PC-3 (cell line): ENCODE results near the gene RET. TPM values are rescaled to one million over a fixed set of nuclear protein-coding genes. Genes with fewer than 3 reads are reported as not detected.

Source experiments
- ATAC-seq: fragments of 200-7000 bp; cut with Tn5 transposase; 2 replicates; pipeline ENCODE4 v1.9.1; 2020; ENCODE audit warnings: mild to moderate bottlenecking, moderate library complexity
- BruUV-seq: library from RNA; stranded (reverse); fragments of 400-500 nt; replicated peaks from 2 replicates; lab custom pipeline; 2021; lab: Mats Ljungman, UMichigan
- CTCF ChIA-PET: fragments of 300-600 bp; sonication (Branson Sonifier 250); formaldehyde crosslinking; loops from one replicate; lab custom pipeline; 2022; ENCODE audit warnings: antibody characterized with exemption; lab: Charles Lee
- POLR2A ChIA-PET: fragments of 300-600 bp; sonication (Branson Sonifier 250); formaldehyde crosslinking; loops from one replicate; lab custom pipeline; 2022; ENCODE audit warnings: antibody characterized with exemption; ENCODE audit not compliant: unreplicated experiment; lab: Charles Lee
- DNase-seq: peaks from one replicate; pipeline ENCODE4 v3.0.0-alpha.2; 2015
- H2AFZ ChIP-seq: fragments of 300-600 bp; sonication (generic); 2 replicates; pipeline ENCODE4 v1.6.0; 2016; ENCODE audit warnings: antibody characterized with exemption, low read length
- H3F3A ChIP-seq: fragments of 300-600 bp; sonication (generic); one replicate; pipeline ENCODE4 v1.6.0; 2017; ENCODE audit warnings: antibody characterized with exemption, low read length, control low read depth, mild to moderate bottlenecking; ENCODE audit not compliant: unreplicated experiment
- H3K27ac ChIP-seq: fragments of 300-600 bp; sonication (generic); 2 replicates; pipeline ENCODE4 v1.5.1; 2016; ENCODE audit warnings: mild to moderate bottlenecking, low read length
- H3K27me3 ChIP-seq: fragments of 300-600 bp; sonication (generic); 2 replicates; pipeline ENCODE4 v1.6.1; 2016; ENCODE audit warnings: low read length, mixed read lengths
- H3K36me3 ChIP-seq: fragments of 300-600 bp; sonication (generic); 2 replicates; pipeline ENCODE4 v1.6.1; 2016; ENCODE audit warnings: low read depth, mixed run types, low read length, mixed read lengths
- H3K4me1 ChIP-seq: fragments of 300-600 bp; sonication (generic); 2 replicates; pipeline ENCODE4 v1.5.1; 2016; ENCODE audit warnings: low read length; ENCODE audit not compliant: insufficient read depth
- H3K4me2 ChIP-seq: fragments of 300-600 bp; sonication (generic); 2 replicates; pipeline ENCODE4 v1.6.0; 2016; ENCODE audit warnings: low read length
- H3K4me3 ChIP-seq: fragments of 300-600 bp; sonication (generic); 2 replicates; pipeline ENCODE4 v1.5.1; 2016; ENCODE audit warnings: mild to moderate bottlenecking, low read length, mixed read lengths
- H3K79me2 ChIP-seq: fragments of 300-600 bp; sonication (generic); 2 replicates; pipeline ENCODE4 v1.6.1; 2017; ENCODE audit warnings: low read length, mixed read lengths
- H3K9ac ChIP-seq: fragments of 300-600 bp; sonication (generic); 2 replicates; pipeline ENCODE4 v1.6.0; 2016; ENCODE audit warnings: mild to moderate bottlenecking, low read length
- H3K9me2 ChIP-seq: fragments of 300-600 bp; sonication (generic); replicated peaks from 2 replicates; pipeline ENCODE4 v1.6.1; 2016; ENCODE audit warnings: mixed run types, low read length, mixed read lengths
- H3K9me3 ChIP-seq: fragments of 300-600 bp; sonication (generic); 2 replicates; pipeline ENCODE4 v1.6.1; 2016; ENCODE audit warnings: low read length, mixed read lengths
- H4K20me1 ChIP-seq: fragments of 300-600 bp; sonication (generic); 2 replicates; pipeline ENCODE4 v1.6.1; 2016; ENCODE audit warnings: low read length, mixed read lengths
- EZH2 ChIP-seq: fragments of 300-600 bp; sonication (generic); IDR thresholded peaks from one replicate; pipeline ENCODE4 v1.6.1; 2017; ENCODE audit warnings: antibody characterized with exemption, mild to moderate bottlenecking, low read length; ENCODE audit not compliant: unreplicated experiment
- EZH2phosphoT487 ChIP-seq: fragments of 300-600 bp; sonication (generic); IDR thresholded peaks from 2 replicates; pipeline ENCODE4 v1.6.1; 2018; ENCODE audit warnings: mild to moderate bottlenecking, antibody characterized with exemption, low read length, borderline replicate concordance
- intact Hi-C: fragments of 100-400 bp; cut with micrococcal nuclease; formaldehyde crosslinking; loops from 2 replicates; pipeline ENCODE4 v1.9.0; 2023
- total RNA-seq: library from RNA; depleted of rRNA; stranded (reverse); fragments of >200 nt; gene quantifications from 2 replicates; pipeline ENCODE4 v1.2.3, GENCODE V29; 2014
- TF ChIP-seq, protein P1 (sequence below): fragments of 300-600 bp; sonication (generic); conservative IDR thresholded peaks from 2 replicates; pipeline ENCODE4 v1.5.1; 2017; ENCODE audit warnings: antibody characterized with exemption, low read depth, mild to moderate bottlenecking, low read length

Gene RET
- total RNA-seq, 1 experiment from 2014 or later, result not detected

DNA sequence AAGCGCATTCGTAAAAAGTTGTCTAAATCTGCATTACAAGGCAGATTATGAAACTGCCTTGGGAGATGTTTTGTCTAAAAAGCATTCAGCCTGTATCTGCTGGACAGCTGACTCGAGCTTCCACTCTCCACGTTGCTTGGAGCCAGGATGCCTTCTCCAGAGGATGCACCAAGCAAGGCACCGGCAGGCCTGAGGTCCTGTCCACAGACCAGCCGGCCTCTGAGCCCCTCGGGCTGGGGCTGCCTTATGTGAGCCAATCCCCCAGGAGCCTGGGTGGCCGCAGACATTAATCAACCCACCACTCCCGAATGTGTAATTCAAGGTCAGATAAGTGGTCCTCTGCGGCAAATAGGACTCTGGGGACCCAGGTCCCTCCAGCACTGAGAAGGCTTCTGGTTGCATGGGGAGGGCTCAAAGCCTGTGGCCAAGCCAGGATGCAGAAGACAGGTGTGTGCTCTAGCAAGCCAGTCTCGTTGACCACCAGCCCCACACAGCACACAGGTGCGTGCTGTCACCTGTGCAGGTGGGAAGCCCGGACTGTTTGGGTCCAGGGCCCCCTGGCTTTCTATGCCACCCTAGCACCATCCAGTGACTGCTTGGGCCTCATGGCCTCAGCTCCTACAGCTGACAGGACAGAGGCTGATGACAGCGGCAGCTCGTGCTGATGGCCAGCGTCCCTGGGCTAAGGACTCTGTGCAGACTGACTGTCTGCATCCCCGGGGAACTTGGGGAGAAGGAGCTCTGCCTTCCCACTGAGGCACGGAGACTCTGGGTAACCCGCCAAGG lies 4.8 kb upstream of the RET start:
- Histone ChIP-seq H3K4me1 (no peaks in the 10 kb centered on the region), H3F3A (no peaks in the 10 kb centered on the region), H2AFZ (no peak overlapping the region), H3K36me3 (no peaks in the 10 kb centered on the region), H3K27me3 (peaks cover 28% of the 10 kb centered on the region), H3K4me2 (no peak overlapping the region), H3K9me2 (no peaks in the 10 kb centered on the region), H4K20me1 (no peaks in the 10 kb centered on the region), H3K9me3 (no peaks in the 10 kb centered on the region), H3K79me2 (no peaks in the 10 kb centered on the region), H3K4me3 (no peak overlapping the region), H3K9ac (no peak overlapping the region), H3K27ac (no peak overlapping the region)
- DNase-seq (no peak), ATAC-seq (no peak)
- TF ChIP-seq, protein P1, sequence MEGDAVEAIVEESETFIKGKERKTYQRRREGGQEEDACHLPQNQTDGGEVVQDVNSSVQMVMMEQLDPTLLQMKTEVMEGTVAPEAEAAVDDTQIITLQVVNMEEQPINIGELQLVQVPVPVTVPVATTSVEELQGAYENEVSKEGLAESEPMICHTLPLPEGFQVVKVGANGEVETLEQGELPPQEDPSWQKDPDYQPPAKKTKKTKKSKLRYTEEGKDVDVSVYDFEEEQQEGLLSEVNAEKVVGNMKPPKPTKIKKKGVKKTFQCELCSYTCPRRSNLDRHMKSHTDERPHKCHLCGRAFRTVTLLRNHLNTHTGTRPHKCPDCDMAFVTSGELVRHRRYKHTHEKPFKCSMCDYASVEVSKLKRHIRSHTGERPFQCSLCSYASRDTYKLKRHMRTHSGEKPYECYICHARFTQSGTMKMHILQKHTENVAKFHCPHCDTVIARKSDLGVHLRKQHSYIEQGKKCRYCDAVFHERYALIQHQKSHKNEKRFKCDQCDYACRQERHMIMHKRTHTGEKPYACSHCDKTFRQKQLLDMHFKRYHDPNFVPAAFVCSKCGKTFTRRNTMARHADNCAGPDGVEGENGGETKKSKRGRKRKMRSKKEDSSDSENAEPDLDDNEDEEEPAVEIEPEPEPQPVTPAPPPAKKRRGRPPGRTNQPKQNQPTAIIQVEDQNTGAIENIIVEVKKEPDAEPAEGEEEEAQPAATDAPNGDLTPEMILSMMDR, result no peak
- TF ChIP-seq EZH2 (no peak), EZH2phosphoT487 (no peak)
- ChIA-PET CTCF (no interaction called here), POLR2A (no interaction called here)
- intact Hi-C loops, result no loop called here
- no TSS peak for BruUV-seq

DNA sequence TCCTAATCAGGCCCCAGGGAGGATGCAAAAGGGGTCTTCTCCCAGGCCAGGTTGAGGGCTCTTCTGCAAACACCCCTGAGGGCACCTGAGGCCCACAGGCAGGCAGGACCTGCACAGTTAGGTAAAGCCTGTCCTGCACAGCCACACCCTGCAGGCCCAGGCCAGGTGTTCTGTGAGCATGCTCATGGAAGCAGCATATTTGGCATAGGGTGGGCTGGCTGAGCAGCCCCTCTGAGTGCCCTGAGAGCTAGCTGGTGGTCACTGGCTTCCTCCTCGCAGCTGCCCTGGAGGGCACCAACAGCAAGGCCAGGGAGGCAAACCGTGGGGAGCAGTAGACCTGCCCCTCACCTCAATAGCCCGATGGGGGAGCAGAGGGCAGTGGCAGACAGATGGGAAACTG lies 3.7 kb upstream of the RET start:
- H4K20me1 ChIP-seq, result no peaks in the 10 kb centered on the region
- H3K27ac ChIP-seq, result no peak overlapping the region
- H3K9ac ChIP-seq, result no peak overlapping the region
- peaks cover 38% of the 10 kb centered on the region for H3K27me3 ChIP-seq
- no TSS peak for BruUV-seq
- no peaks in the 10 kb centered on the region for H3F3A ChIP-seq
- POLR2A ChIA-PET, result no interaction called here
- H3K9me2 ChIP-seq, result no peaks in the 10 kb centered on the region
- H3K9me3 ChIP-seq, result no peaks in the 10 kb centered on the region
- no peaks in the 10 kb centered on the region for H3K79me2 ChIP-seq
- H3K4me2 ChIP-seq, result no peak overlapping the region
- no peak overlapping the region for H2AFZ ChIP-seq
- TF ChIP-seq, protein P1, result no peak
- TF ChIP-seq EZH2phosphoT487 (no peak), EZH2 (no peak)
- CTCF ChIA-PET, result no interaction called here
- intact Hi-C loops, result no loop called here
- no peaks in the 10 kb centered on the region for H3K36me3 ChIP-seq
- no peak for DNase-seq
- ATAC-seq, result no peak
- H3K4me3 ChIP-seq, result no peak overlapping the region
- no peaks in the 10 kb centered on the region for H3K4me1 ChIP-seq

DNA sequence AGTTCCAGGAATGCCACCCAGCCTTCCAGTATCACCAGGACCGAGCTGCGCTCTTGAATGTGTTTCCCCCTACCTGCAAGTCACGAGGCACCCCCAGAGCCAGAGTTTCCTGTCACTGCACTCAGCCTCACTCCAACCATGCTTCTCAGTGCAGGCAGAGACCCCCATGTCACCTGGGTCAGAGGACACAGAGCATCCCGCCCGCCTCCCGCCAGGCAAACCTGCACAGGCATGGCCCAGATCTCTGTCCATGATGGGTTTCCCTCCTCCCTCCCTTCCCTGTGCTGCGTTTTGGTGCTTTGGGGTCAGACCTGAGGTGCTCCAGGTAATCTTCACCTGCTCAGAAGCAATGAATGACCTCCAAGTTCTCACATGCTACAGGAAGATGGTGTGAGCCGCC lies 3.1 kb upstream of the RET start:
- H3K9me3 ChIP-seq, result no peaks in the 10 kb centered on the region
- H2AFZ ChIP-seq, result no peak overlapping the region
- peaks cover 41% of the 10 kb centered on the region for H3K27me3 ChIP-seq
- H3K27ac ChIP-seq, result no peak overlapping the region
- no TSS peak for BruUV-seq
- ChIA-PET POLR2A (no interaction called here), CTCF (no interaction called here)
- no peaks in the 10 kb centered on the region for H3K79me2 ChIP-seq
- no peaks in the 10 kb centered on the region for H4K20me1 ChIP-seq
- H3K36me3 ChIP-seq, result no peaks in the 10 kb centered on the region
- H3K4me1 ChIP-seq, result no peaks in the 10 kb centered on the region
- intact Hi-C loops, result no loop called here
- ATAC-seq (no peak), DNase-seq (no peak)
- no peak overlapping the region for H3K4me3 ChIP-seq
- no peaks in the 10 kb centered on the region for H3K9me2 ChIP-seq
- H3K4me2 ChIP-seq, result no peak overlapping the region
- no peak for TF ChIP-seq EZH2phosphoT487
- TF ChIP-seq, protein P1, result no peak
- no peak for TF ChIP-seq EZH2
- no peaks in the 10 kb centered on the region for H3F3A ChIP-seq
- no peak overlapping the region for H3K9ac ChIP-seq
